ENCODE results near the gene LRRTM4. TPM values are rescaled to one million over a fixed set of nuclear protein-coding genes. Genes with fewer than 3 reads are reported as not detected.

The LRRTM4 gene
- total RNA-seq, 1 experiment from 2014 or later = 0.23 TPM

DNA sequence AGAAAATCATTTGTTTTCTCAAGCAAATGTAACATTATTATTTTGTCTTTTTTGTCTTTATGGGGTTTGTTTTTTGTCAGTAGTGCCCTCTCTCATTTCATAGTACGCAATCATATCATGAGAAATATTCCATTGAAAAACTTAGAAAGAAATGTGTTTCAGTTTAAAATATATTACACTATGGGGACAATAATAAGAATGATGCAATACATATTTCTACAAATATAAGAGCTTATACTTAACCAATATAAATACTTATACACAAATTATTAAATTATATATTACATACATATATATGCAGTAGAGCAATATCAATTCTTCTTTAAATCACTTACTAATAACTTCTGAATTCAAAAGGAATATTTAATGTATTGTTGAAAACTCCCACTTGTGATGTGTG is 13.7 kb downstream of the LRRTM4 start:
- Histone ChIP-seq H3K4me3 (ENCODE audit: low read depth in 2 of 2, low read length in 2 of 2) (no peak overlapping the region), H3K27me3 (ENCODE audit: control insufficient read depth, insufficient read depth, low read length) (no peaks in the 10 kb centered on the region), H3K27ac (ENCODE audit: low read length) (no peak overlapping the region), H3K9me3 (ENCODE audit: control insufficient read depth, insufficient read depth, low read depth, low read length) (no peaks in the 10 kb centered on the region), H3K36me3 (ENCODE audit: control insufficient read depth, insufficient read depth, low read length) (no peaks in the 10 kb centered on the region), H3K4me1 (ENCODE audit: control insufficient read depth, insufficient read depth, low read length) (no peaks in the 10 kb centered on the region)
- no peak for ATAC-seq
- TF ChIP-seq POLR2AphosphoS5 (IDR thresholded peaks at IDR 0.05; ENCODE audit: low read depth, low read length) = no peak
- TF ChIP-seq, protein P1, sequence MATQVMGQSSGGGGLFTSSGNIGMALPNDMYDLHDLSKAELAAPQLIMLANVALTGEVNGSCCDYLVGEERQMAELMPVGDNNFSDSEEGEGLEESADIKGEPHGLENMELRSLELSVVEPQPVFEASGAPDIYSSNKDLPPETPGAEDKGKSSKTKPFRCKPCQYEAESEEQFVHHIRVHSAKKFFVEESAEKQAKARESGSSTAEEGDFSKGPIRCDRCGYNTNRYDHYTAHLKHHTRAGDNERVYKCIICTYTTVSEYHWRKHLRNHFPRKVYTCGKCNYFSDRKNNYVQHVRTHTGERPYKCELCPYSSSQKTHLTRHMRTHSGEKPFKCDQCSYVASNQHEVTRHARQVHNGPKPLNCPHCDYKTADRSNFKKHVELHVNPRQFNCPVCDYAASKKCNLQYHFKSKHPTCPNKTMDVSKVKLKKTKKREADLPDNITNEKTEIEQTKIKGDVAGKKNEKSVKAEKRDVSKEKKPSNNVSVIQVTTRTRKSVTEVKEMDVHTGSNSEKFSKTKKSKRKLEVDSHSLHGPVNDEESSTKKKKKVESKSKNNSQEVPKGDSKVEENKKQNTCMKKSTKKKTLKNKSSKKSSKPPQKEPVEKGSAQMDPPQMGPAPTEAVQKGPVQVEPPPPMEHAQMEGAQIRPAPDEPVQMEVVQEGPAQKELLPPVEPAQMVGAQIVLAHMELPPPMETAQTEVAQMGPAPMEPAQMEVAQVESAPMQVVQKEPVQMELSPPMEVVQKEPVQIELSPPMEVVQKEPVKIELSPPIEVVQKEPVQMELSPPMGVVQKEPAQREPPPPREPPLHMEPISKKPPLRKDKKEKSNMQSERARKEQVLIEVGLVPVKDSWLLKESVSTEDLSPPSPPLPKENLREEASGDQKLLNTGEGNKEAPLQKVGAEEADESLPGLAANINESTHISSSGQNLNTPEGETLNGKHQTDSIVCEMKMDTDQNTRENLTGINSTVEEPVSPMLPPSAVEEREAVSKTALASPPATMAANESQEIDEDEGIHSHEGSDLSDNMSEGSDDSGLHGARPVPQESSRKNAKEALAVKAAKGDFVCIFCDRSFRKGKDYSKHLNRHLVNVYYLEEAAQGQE (IDR thresholded peaks at IDR 0.05; ENCODE audit: insufficient read depth in 1 of 2, low read depth in 2 of 2, low read length in 1 of 2) = no peak
- no peak for TF ChIP-seq TCF7L2 (IDR thresholded peaks at IDR 0.05; ENCODE audit: low read depth, low read length)
- TF ChIP-seq, protein P2, sequence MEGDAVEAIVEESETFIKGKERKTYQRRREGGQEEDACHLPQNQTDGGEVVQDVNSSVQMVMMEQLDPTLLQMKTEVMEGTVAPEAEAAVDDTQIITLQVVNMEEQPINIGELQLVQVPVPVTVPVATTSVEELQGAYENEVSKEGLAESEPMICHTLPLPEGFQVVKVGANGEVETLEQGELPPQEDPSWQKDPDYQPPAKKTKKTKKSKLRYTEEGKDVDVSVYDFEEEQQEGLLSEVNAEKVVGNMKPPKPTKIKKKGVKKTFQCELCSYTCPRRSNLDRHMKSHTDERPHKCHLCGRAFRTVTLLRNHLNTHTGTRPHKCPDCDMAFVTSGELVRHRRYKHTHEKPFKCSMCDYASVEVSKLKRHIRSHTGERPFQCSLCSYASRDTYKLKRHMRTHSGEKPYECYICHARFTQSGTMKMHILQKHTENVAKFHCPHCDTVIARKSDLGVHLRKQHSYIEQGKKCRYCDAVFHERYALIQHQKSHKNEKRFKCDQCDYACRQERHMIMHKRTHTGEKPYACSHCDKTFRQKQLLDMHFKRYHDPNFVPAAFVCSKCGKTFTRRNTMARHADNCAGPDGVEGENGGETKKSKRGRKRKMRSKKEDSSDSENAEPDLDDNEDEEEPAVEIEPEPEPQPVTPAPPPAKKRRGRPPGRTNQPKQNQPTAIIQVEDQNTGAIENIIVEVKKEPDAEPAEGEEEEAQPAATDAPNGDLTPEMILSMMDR (IDR thresholded peaks at IDR 0.05) = no peak
- no peak for TF ChIP-seq SIN3A (IDR thresholded peaks at IDR 0.05; ENCODE audit: borderline replicate concordance, insufficient read depth, low read depth, low read length)
- no TSS peak for BruUV-seq (replicated peaks)
- ChIA-PET POLR2A (no interaction called here), CTCF (no interaction called here)
- intact Hi-C loops (cut with micrococcal nuclease; ENCODE audit: unreplicated experiment) = no loop called here
- DNase-seq (ENCODE audit: low read depth, low spot score) = no peak
- in situ Hi-C loops (cut with HindIII; ENCODE audit: low pct_unique_long_range_greater_than_20kb, low sequenced_read_pairs) = no loop called here

- no peaks in the 10 kb centered on the region for H3K27me3 ChIP-seq (ENCODE audit: control insufficient read depth, insufficient read depth, low read length)
- intact Hi-C loops (cut with micrococcal nuclease; ENCODE audit: unreplicated experiment) (no loop called here), in situ Hi-C loops (cut with HindIII; ENCODE audit: low pct_unique_long_range_greater_than_20kb, low sequenced_read_pairs) (no loop called here)
- no peaks in the 10 kb centered on the region for H3K4me1 ChIP-seq (ENCODE audit: control insufficient read depth, insufficient read depth, low read length)
- H3K4me3 ChIP-seq (ENCODE audit: low read depth in 2 of 2, low read length in 2 of 2) = no peak overlapping the region
- H3K27ac ChIP-seq (ENCODE audit: low read length) = no peak overlapping the region
- no peak for DNase-seq (ENCODE audit: low read depth, low spot score)
- TF ChIP-seq, protein P1 (IDR thresholded peaks at IDR 0.05; ENCODE audit: insufficient read depth in 1 of 2, low read depth in 2 of 2, low read length in 1 of 2) = no peak
- TF ChIP-seq TCF7L2 (IDR thresholded peaks at IDR 0.05; ENCODE audit: low read depth, low read length) (no peak), POLR2AphosphoS5 (IDR thresholded peaks at IDR 0.05; ENCODE audit: low read depth, low read length) (no peak), SIN3A (IDR thresholded peaks at IDR 0.05; ENCODE audit: borderline replicate concordance, insufficient read depth, low read depth, low read length) (no peak)
- TF ChIP-seq, protein P2 (IDR thresholded peaks at IDR 0.05) = no peak
- H3K9me3 ChIP-seq (ENCODE audit: control insufficient read depth, insufficient read depth, low read depth, low read length) = no peaks in the 10 kb centered on the region
- ChIA-PET POLR2A (no interaction called here), CTCF (no interaction called here)
- BruUV-seq (replicated peaks) = no TSS peak
- no peaks in the 10 kb centered on the region for H3K36me3 ChIP-seq (ENCODE audit: control insufficient read depth, insufficient read depth, low read length)
- ATAC-seq = no peak
Measured at GRCh38 chr2:77507657-77508056, 14.5 kb downstream of the LRRTM4 start.
